Measurements from ENCODE around the gene ALK. TPM values are rescaled to one million over a fixed set of nuclear protein-coding genes. Genes with fewer than 3 reads are reported as not detected.

ALK gene
- total RNA-seq, 1 donor from 2014 or later, result 0.14 TPM

- H3K36me3 ChIP-seq, result no peaks in the 10 kb centered on the region
- TF ChIP-seq CTCF (IDR thresholded peaks at IDR 0.05; ENCODE audit: borderline replicate concordance), result no peak
- no peaks in the 10 kb centered on the region for H3K4me1 ChIP-seq
- DNase-seq, result no peak
- H3K9me3 ChIP-seq (replicated peaks), result no peaks in the 10 kb centered on the region
- peaks cover 6% of the 10 kb centered on the region for H3K27me3 ChIP-seq (ENCODE audit: low read depth)
- H3K27ac ChIP-seq (replicated peaks), result no peak overlapping the region
- intact Hi-C loops (cut with micrococcal nuclease), result no loop called here
- no peak overlapping the region for H3K4me3 ChIP-seq
Observed at GRCh38 chr2:29459445-29460179, 461.8 kb downstream of the ALK start.

- no peaks in the 10 kb centered on the region for H3K4me1 ChIP-seq
- H3K36me3 ChIP-seq, result no peaks in the 10 kb centered on the region
- H3K9me3 ChIP-seq (replicated peaks), result no peaks in the 10 kb centered on the region
- DNase-seq, result no peak
- no peak for TF ChIP-seq CTCF (IDR thresholded peaks at IDR 0.05; ENCODE audit: borderline replicate concordance)
- intact Hi-C loops (cut with micrococcal nuclease), result no loop called here
- H3K4me3 ChIP-seq, result no peak overlapping the region
- H3K27ac ChIP-seq (replicated peaks), result no peak overlapping the region
- peaks cover 18% of the 10 kb centered on the region for H3K27me3 ChIP-seq (ENCODE audit: low read depth)
Observed at GRCh38 chr2:29456429-29456828, 465.0 kb downstream of the ALK start.

GRCh38 chr2:29455200-29455860, 466.1 kb downstream of the ALK start:
- H3K9me3 ChIP-seq (replicated peaks), result no peaks in the 10 kb centered on the region
- no peak overlapping the region for H3K27ac ChIP-seq (replicated peaks)
- DNase-seq, result no peak
- no peaks in the 10 kb centered on the region for H3K36me3 ChIP-seq
- no peaks in the 10 kb centered on the region for H3K4me1 ChIP-seq
- no peak overlapping the region for H3K4me3 ChIP-seq
- intact Hi-C loops (cut with micrococcal nuclease), result no loop called here
- peaks cover 18% of the 10 kb centered on the region for H3K27me3 ChIP-seq (ENCODE audit: low read depth)
- no peak for TF ChIP-seq CTCF (IDR thresholded peaks at IDR 0.05; ENCODE audit: borderline replicate concordance)

- Histone ChIP-seq H3K4me1 (no peaks in the 10 kb centered on the region), H3K4me3 (no peak overlapping the region), H3K27me3 (ENCODE audit: low read depth) (peaks cover 13% of the 10 kb centered on the region), H3K9me3 (replicated peaks) (no peaks in the 10 kb centered on the region), H3K27ac (replicated peaks) (no peak overlapping the region), H3K36me3 (no peaks in the 10 kb centered on the region)
- DNase-seq, result no peak
- TF ChIP-seq CTCF (IDR thresholded peaks at IDR 0.05; ENCODE audit: borderline replicate concordance), result no peak
- intact Hi-C loops (cut with micrococcal nuclease), result no loop called here
Observed at GRCh38 chr2:29452036-29452435, 469.4 kb downstream of the ALK start.

GRCh38 chr2:29450596-29451222, 470.7 kb downstream of the ALK start:
- no peak overlapping the region for H3K4me3 ChIP-seq
- intact Hi-C loops (cut with micrococcal nuclease), result no loop called here
- no peaks in the 10 kb centered on the region for H3K36me3 ChIP-seq
- H3K27me3 ChIP-seq (ENCODE audit: low read depth), result peaks cover 12% of the 10 kb centered on the region
- H3K4me1 ChIP-seq, result no peaks in the 10 kb centered on the region
- no peak for TF ChIP-seq CTCF (IDR thresholded peaks at IDR 0.05; ENCODE audit: borderline replicate concordance)
- H3K9me3 ChIP-seq (replicated peaks), result no peaks in the 10 kb centered on the region
- no peak overlapping the region for H3K27ac ChIP-seq (replicated peaks)
- no peak for DNase-seq

Data from left ventricle myocardium inferior (tissue), 1 donor.